OCI-LY3 (cell line): Measurements from ENCODE around the gene TCERG1L.

Experiments
- H2AFZ ChIP-seq: fragments of 200-600, 300-600 bp; shearing (Covaris generic); 2 replicates; pipeline ENCODE4 v1.6.0; 2014; ENCODE audit warnings: antibody characterized with exemption, low read depth, low read length
- H3K27ac ChIP-seq: fragments of 200-600, 300-600 bp; sonication (generic); 2 replicates; pipeline ENCODE4 v1.5.1; 2014; ENCODE audit warnings: mild to moderate bottlenecking, low read length, moderate library complexity, mixed read lengths
- H3K27me3 ChIP-seq: fragments of 200-600, 300-600 bp; sonication (generic); 2 replicates; pipeline ENCODE4 v1.6.1; 2014; ENCODE audit warnings: low read depth, low read length, mixed read lengths
- H3K36me3 ChIP-seq: fragments of 200-600, 300-600 bp; sonication (generic); replicated peaks from 2 replicates; pipeline ENCODE3; 2014; ENCODE audit warnings: low read depth, low read length, mixed read lengths
- H3K4me1 ChIP-seq: fragments of 300-600, 200-600 bp; sonication (generic); 2 replicates; pipeline ENCODE4 v1.6.1; 2014; ENCODE audit warnings: low read length, mixed read lengths
- H3K4me2 ChIP-seq: fragments of 200-600, 300-600 bp; sonication (generic); 2 replicates; pipeline ENCODE4 v1.6.1; 2014; ENCODE audit warnings: low read length, mixed read lengths
- H3K4me3 ChIP-seq: fragments of 300-600, 200-600 bp; sonication (generic); 2 replicates; pipeline ENCODE4 v1.5.1; 2014; ENCODE audit warnings: antibody characterized with exemption, mild to moderate bottlenecking, low read length, moderate library complexity
- H3K79me2 ChIP-seq: fragments of 300-600, 200-600 bp; shearing (Covaris generic); 2 replicates; pipeline ENCODE4 v1.6.1; 2014; ENCODE audit warnings: mild to moderate bottlenecking, low read length, mixed read lengths
- H3K9ac ChIP-seq: fragments of 300-600, 200-600 bp; shearing (Covaris generic); 2 replicates; pipeline ENCODE4 v1.6.0; 2014; ENCODE audit warnings: mild to moderate bottlenecking, low read length, moderate library complexity
- H3K9me3 ChIP-seq: fragments of 200-600, 300-600 bp; shearing (Covaris generic); 2 replicates; pipeline ENCODE4 v1.6.1; 2014; ENCODE audit warnings: low read length, mixed read lengths; ENCODE audit not compliant: insufficient read depth
- H4K20me1 ChIP-seq: fragments of 200-600, 300-600 bp; sonication (generic); 2 replicates; pipeline ENCODE4 v1.6.1; 2016; ENCODE audit warnings: low read length, mixed read lengths; ENCODE audit not compliant: insufficient read depth
- EZH2phosphoT487 ChIP-seq: fragments of 200-600 bp; shearing (Covaris generic); IDR thresholded peaks from 2 replicates; pipeline ENCODE4 v1.6.1; 2018; ENCODE audit warnings: antibody characterized with exemption, mixed run types, low read depth
- TF ChIP-seq, protein P1 (sequence below): fragments of 200-600, 300-600 bp; sonication (generic); IDR thresholded peaks from 2 replicates; pipeline ENCODE4 v1.5.1; 2014; ENCODE audit warnings: antibody characterized with exemption, low read length, low read depth

TCERG1L gene

DNA sequence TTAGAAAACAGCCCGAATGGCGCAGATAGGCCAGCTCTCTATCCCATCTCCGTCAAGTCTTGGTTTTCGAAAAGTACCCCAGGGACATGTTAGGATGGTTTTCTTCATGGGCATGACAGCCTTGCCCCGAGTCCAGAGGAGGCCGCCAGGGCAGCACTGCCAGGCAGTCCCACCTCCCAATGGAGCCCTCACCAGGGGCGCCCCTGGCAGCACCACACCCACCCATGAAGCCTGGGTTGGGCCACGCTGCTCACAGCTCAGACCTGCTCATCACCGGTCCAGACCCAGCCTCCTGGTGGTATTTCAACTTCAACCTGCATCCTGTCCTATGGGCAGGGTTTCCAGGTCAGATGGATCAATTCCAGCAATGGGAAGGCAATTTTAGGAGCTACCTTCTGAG lies 53.3 kb downstream of the TCERG1L start:
- H3K4me2 ChIP-seq, result no peak overlapping the region

DNA sequence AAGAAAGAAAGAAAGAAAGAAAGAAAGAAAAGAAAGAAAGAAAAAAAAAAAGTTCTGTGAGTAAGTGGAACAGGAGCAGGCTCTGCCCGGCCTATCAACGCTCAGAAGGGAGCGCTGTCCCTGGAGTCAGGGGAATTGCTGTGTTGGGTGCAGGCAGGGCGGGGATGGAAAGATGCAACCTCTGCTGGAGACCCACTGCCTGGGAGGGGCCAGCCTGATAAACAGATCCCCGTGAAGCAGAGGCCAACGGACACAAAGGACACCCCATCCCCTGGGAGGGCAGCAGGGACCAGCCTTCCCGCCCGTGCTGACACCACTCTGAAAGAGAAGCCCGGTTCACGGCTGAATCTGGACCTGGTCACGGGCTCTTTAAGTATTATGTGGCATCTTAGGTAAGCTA lies 54.5 kb downstream of the TCERG1L start:
- no peaks in the 10 kb centered on the region for H3K27me3 ChIP-seq
- no peaks in the 10 kb centered on the region for H3K9me3 ChIP-seq
- H3K79me2 ChIP-seq, result no peaks in the 10 kb centered on the region
- H4K20me1 ChIP-seq, result no peaks in the 10 kb centered on the region
- no peak for TF ChIP-seq EZH2phosphoT487
- TF ChIP-seq, protein P1, sequence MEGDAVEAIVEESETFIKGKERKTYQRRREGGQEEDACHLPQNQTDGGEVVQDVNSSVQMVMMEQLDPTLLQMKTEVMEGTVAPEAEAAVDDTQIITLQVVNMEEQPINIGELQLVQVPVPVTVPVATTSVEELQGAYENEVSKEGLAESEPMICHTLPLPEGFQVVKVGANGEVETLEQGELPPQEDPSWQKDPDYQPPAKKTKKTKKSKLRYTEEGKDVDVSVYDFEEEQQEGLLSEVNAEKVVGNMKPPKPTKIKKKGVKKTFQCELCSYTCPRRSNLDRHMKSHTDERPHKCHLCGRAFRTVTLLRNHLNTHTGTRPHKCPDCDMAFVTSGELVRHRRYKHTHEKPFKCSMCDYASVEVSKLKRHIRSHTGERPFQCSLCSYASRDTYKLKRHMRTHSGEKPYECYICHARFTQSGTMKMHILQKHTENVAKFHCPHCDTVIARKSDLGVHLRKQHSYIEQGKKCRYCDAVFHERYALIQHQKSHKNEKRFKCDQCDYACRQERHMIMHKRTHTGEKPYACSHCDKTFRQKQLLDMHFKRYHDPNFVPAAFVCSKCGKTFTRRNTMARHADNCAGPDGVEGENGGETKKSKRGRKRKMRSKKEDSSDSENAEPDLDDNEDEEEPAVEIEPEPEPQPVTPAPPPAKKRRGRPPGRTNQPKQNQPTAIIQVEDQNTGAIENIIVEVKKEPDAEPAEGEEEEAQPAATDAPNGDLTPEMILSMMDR, result no peak
- no peak overlapping the region for H3K4me3 ChIP-seq
- H3K27ac ChIP-seq, result no peak overlapping the region
- no peak overlapping the region for H3K9ac ChIP-seq
- H3K36me3 ChIP-seq, result no peaks in the 10 kb centered on the region
- H3K4me2 ChIP-seq, result no peak overlapping the region
- H2AFZ ChIP-seq, result no peak overlapping the region
- H3K4me1 ChIP-seq, result no peaks in the 10 kb centered on the region

More for the DNA sequence above, 53.3 kb downstream of the TCERG1L start:
- no peak overlapping the region for H2AFZ ChIP-seq
- no peaks in the 10 kb centered on the region for H3K36me3 ChIP-seq
- no peak overlapping the region for H3K4me3 ChIP-seq
- no peaks in the 10 kb centered on the region for H3K9me3 ChIP-seq
- no peaks in the 10 kb centered on the region for H3K4me1 ChIP-seq
- H3K27me3 ChIP-seq, result no peaks in the 10 kb centered on the region
- H3K9ac ChIP-seq, result no peak overlapping the region
- no peak for TF ChIP-seq EZH2phosphoT487
- TF ChIP-seq, protein P1, result no peak
- H4K20me1 ChIP-seq, result no peaks in the 10 kb centered on the region
- no peaks in the 10 kb centered on the region for H3K79me2 ChIP-seq
- H3K27ac ChIP-seq, result no peak overlapping the region

GRCh38 chr10:131254859-131255252 lies 56.7 kb downstream of the TCERG1L start:
- no peak for TF ChIP-seq EZH2phosphoT487
- no peak overlapping the region for H3K9ac ChIP-seq
- no peaks in the 10 kb centered on the region for H3K27me3 ChIP-seq
- H3K4me3 ChIP-seq, result no peak overlapping the region
- no peak overlapping the region for H3K27ac ChIP-seq
- no peak overlapping the region for H2AFZ ChIP-seq
- no peaks in the 10 kb centered on the region for H3K36me3 ChIP-seq
- H3K4me1 ChIP-seq, result no peaks in the 10 kb centered on the region
- no peak overlapping the region for H3K4me2 ChIP-seq
- no peaks in the 10 kb centered on the region for H4K20me1 ChIP-seq
- H3K9me3 ChIP-seq, result no peaks in the 10 kb centered on the region
- H3K79me2 ChIP-seq, result no peaks in the 10 kb centered on the region

- no peaks in the 10 kb centered on the region for H3K27me3 ChIP-seq
- no peak overlapping the region for H3K27ac ChIP-seq
- H3K9ac ChIP-seq, result no peak overlapping the region
- no peaks in the 10 kb centered on the region for H3K79me2 ChIP-seq
- H4K20me1 ChIP-seq, result no peaks in the 10 kb centered on the region
- H3K36me3 ChIP-seq, result no peaks in the 10 kb centered on the region
- H2AFZ ChIP-seq, result no peak overlapping the region
- no peak overlapping the region for H3K4me2 ChIP-seq
- no peak overlapping the region for H3K4me3 ChIP-seq
- no peaks in the 10 kb centered on the region for H3K9me3 ChIP-seq
- H3K4me1 ChIP-seq, result no peaks in the 10 kb centered on the region
- no peak for TF ChIP-seq EZH2phosphoT487
- TF ChIP-seq, protein P1, result no peak
Observed at GRCh38 chr10:131253931-131254858, 57.3 kb downstream of the TCERG1L start.
